ENCODE data around the gene SEC23B.

- TF ChIP-seq POLR2A (IDR thresholded peaks at IDR 0.05): no peak
- no peak for TF ChIP-seq CTCF (IDR thresholded peaks at IDR 0.05)
Observed at GRCh38 chr20:18506744-18507143, 996 bp upstream of the SEC23B start.

Measured in right lobe of liver (tissue), 4 donors.